GM18498 (cell line): ENCODE measurements around the gene ACVR1B.
A peak's percentile ranks its signal among the peaks of the same experiment; 100 is the strongest.

ENCODE experiments used
- ATAC-seq: cut with Tn5 transposase; IDR thresholded peaks from one replicate; pipeline ENCODE4 v1.9.1; 2021; ENCODE audit warnings: mild to moderate bottlenecking, moderate library complexity; ENCODE audit not compliant: unreplicated experiment

Gene ACVR1B

DNA sequence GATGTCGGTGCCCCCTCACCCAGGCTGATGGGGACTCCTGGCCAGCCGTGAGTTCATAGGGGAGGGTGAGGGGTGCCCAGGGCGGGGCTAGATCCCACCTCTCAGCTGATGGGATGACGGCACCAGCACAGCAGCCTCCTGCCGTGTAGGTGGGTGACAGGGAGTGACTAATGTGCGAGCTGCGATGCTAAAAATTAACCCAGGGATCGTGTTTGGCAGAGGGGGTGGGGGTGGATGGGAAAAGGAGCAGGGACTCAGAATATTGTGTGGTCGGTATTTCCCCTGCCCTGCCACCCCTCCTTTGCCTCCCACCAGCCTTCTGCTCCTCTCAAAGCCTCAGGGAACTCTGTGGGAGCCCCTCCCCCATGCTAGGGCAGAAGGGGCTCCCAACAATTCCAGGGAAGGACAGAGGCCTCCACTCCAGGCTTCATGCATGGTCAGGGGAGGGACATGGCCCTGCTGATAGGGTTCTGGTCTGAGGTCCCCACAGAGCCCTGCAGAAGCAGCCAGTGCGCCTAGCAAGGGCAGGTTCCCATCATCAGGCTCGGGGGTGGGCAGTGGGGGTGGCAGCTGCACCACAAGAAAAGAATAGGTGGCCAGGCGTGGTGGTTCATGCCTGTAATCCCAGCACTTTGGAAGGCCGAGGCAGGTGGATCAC is 67.7 kb downstream of the ACVR1B start:
- ATAC-seq: no peak

GRCh38 chr12:52020539-52021336 is 69.2 kb downstream of the ACVR1B start:
- peak; percentile 40 for ATAC-seq

GRCh38 chr12:52022841-52023181 is 71.3 kb downstream of the ACVR1B start:
- no peak for ATAC-seq

DNA sequence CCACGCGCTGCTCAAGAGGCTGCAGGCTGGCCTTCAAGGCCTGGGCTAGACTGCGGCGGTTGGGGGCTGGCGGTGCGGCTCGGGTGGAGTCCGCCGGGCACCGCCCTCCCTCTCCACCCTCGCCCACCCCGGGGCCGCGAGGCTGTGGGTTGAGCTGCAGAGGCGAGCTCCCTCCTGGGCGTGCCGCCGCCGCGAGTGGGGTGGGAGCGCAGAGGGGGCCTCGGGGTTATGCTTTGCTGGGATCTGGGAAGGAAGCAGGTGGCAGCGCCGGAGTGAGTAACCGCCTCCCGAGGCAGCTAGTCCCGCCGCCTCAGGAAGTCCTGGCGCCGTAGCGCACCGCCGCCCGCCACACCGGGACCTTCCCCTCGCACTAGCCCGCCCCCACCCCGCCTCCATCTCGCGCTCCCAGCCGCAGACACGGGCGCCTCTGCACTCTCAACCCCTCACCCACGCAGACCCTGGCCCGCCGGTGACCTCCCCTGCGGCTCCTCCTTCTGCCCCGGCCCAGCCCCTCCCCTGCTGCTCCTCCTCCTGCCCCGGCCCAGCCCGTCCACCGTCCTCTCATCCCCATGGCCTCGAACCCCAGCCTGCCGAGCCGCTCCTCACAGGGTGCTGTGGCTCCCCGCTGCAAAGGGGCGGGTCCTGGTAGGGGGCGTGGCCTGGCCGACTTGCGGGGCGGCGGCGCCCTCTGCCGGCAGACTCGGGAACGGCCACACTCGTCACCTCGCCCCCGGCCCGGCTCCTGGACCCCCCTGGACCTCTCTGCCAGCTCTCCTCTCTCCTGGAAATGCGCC is 71.9 kb downstream of the ACVR1B start:
- ATAC-seq: no peak

DNA sequence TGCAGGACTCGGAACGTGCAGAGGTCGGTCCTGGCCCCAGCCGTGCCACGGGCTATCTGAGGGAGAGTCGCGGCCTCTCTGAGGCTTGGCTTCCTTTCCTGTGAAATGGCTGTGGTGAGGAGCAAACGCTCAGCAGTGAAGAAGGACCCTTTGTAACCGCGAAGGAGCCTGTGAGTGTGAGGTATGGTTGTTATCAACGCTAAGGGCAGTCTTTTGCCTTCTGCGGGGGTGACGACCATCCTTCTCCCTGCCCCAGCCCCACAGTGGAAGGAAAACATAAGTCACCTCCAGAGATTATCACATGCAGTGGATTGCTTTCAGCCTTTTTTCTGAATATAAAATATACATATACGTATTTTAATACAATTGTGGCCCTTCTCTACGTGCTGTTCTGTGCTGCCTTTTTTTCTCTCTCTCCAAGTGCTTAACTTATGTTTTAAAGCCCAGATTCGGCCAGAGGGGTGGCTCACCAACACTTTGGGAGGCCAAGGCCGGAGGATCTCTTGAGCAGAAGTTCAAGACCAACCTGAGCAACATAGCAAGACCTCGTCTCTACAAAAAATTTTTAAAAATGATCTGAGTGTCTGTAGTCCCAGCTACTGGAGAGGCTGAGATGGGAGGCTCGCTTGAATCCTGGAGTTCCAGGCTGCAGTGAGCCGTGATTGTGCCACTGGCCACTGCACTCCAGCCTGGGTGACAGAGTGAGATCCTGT is 72.6 kb downstream of the ACVR1B start:
- no peak for ATAC-seq

DNA sequence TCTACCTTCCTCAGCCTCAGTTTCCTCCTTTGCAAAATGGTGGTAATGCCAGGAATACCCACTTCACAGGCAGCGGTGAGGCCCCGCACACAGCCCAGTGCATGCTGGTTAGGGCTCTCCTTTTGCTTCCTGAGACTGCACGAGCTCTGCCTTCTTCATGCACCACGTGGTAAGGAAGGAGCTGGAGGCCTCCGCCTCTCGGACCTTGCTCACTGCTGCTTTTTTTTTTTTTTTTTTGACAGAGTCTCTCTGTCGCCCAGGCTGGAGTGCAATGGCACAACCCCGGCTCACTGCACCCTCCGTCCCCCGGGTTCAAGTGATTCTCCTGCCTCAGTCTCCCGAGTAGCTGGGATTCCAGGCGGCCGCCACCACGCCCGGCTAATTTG is 73.3 kb downstream of the ACVR1B start:
- ATAC-seq: no peak

DNA sequence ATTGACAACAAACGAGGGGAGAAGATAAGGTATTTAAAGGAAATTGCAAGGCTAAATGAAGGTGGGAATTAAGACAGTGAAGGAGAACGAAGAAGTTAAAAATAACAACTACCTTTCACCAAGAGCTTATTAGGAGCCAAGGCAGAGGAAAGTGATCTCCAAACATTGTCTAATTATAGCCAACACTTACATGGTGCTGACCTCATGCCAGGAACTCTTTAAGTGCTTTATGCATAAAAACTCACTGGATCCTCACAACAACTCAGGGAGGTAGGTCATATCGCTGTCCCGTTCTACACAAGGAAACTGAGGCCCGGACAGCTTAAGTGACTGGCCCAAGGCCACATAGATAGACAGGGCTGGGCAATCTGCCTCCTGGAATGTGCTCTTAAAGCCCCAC is 74.8 kb downstream of the ACVR1B start:
- no peak for ATAC-seq

GRCh38 chr12:52027085-52027843 is 75.8 kb downstream of the ACVR1B start:
- ATAC-seq: no peak

GRCh38 chr12:52029685-52030084 is 78.2 kb downstream of the ACVR1B start:
- ATAC-seq: no peak

DNA sequence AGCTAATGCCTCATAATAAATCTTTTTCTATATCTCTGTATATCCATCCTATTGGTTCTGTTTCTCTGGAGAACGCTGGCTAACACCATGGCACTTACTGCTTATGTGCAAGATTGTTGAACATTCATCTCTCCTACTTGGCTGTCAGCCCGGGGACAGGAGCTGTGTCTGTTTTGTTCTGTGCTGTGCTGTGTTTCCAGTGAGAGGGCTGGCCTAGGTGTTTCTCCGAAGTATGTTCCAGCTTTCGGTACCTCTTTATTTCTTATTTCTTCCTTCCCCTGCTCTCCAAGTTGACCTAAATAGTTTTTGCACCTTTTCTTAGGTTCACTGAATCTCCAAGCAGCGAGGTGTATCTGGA is 80.9 kb downstream of the ACVR1B start:
- ATAC-seq: no peak

GRCh38 chr12:52032804-52033445 is 81.4 kb downstream of the ACVR1B start:
- ATAC-seq: peak; percentile 97

DNA sequence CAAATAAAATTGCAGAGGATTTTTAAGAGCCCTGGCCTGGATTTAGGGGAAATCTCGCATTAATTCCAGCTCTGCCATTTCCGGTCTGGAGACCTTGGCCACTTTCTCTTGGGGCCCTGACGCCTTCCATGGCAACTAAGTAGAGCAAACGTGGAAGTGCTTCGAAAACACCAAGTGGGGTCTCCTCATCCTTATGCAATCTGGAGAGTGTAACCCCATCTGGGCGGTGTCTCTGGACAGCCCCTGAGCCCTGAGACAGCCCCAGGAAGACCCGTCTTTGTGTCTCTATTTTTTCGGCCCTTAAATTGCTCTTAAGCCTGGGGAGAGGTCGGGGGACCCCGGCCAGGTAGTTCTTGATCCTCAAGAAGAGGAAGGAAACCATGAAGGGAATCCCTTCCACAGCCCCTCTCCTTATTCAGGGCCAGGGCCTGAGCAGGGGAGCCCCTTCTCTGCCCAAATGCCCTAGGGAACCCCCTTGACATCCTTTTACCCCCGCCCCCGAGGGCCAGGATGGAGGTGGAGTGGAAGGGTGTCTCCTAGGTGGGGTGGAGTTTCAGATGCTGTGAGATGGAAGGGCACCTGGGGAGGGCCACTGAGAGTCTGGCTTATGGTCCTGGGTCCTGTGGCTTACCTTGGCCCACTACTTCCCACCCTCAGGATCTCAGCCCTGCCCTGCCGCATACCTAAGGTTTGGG is 82.1 kb downstream of the ACVR1B start:
- no peak for ATAC-seq

- ATAC-seq: no peak
Measured at GRCh38 chr12:52035190-52035589, 83.7 kb downstream of the ACVR1B start.

GRCh38 chr12:52035926-52036325 is 84.4 kb downstream of the ACVR1B start:
- no peak for ATAC-seq

- ATAC-seq: peak; percentile 42
Measured at GRCh38 chr12:52036587-52037171, 85.2 kb downstream of the ACVR1B start.

- ATAC-seq: no peak
Measured at GRCh38 chr12:52037248-52037861, 85.9 kb downstream of the ACVR1B start.

- no peak for ATAC-seq
Measured at GRCh38 chr12:52038447-52038846, 86.9 kb downstream of the ACVR1B start.

DNA sequence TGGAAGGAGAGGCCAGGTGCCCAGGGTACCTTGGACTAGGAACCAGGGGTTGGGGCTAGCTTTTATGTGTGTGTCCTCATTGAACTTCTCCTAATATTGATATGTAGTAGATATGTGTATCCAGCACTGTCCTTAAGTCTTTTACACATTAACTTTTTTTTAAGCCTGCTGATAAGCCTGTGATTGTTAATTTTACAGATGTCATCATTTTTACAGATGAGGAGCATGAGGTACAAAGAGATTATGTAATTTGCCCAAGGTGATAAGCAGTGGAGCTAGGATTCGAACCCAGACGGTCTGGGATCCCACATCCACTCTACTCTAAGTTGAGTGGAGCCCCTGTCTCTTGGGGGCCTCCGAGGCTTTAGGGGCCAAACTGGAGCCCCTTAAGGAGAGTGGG is 89.5 kb downstream of the ACVR1B start:
- ATAC-seq: no peak

DNA sequence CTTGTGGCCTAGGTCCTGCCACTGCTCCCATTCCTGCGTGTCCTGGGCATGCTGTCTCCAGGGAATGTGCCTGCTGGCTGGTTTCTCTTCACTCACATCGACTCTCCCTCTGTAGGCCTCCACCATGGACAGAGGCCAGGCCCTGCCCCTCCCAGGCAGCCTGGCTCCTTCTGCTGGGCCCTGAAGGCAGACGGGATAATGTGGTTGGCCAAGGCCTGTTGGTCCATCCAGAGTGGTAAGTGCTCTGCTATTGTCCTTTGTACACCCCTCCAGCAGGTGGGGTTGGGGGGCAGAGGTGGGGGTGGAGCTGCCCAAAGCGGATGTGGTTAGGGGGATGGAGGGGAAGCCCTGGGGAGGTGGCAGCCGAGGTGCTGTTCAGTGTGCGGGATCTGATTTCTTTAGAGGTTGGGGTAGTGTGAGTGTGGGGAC is 90.2 kb downstream of the ACVR1B start:
- no peak for ATAC-seq
